Mesenchymal stem cell (in vitro differentiated cells and primary cell): ENCODE results near the gene TRAF2.

Experiments
- DNase-seq: peaks from one replicate; pipeline ENCODE4 v3.0.0-alpha.2; 2013
- H2AFZ ChIP-seq: one replicate; pipeline ENCODE4 v1.6.1; 2013; ENCODE audit warnings: low read depth, mild to moderate bottlenecking, control low read depth, inconsistent platforms, low read length, moderate library complexity
- H2AK5ac ChIP-seq: 2 replicates; pipeline ENCODE4 v1.6.1; 2013; ENCODE audit warnings: low read length, moderate library complexity, mild to moderate bottlenecking, inconsistent platforms; ENCODE audit not compliant: severe bottlenecking
- H2BK120ac ChIP-seq: one replicate; pipeline ENCODE4 v1.6.1; 2013; ENCODE audit warnings: low read depth, mild to moderate bottlenecking, inconsistent platforms, low read length, moderate library complexity
- H2BK12ac ChIP-seq, 2 experiments: one replicate each; pipeline ENCODE4 v1.6.1; 2013; ENCODE audit warnings: inconsistent platforms in 2 of 2, low read length in 2 of 2, mild to moderate bottlenecking in 2 of 2, moderate library complexity in 2 of 2, control low read depth in 1 of 2
- H2BK15ac ChIP-seq: one replicate; pipeline ENCODE4 v1.6.1; 2013; ENCODE audit warnings: mild to moderate bottlenecking, low read depth, inconsistent platforms; ENCODE audit not compliant: poor library complexity, severe bottlenecking
- H2BK5ac ChIP-seq: 2 replicates; pipeline ENCODE4 v1.6.1; 2013; ENCODE audit warnings: low read depth, mild to moderate bottlenecking, low read length, control low read depth, inconsistent platforms; ENCODE audit not compliant: poor library complexity, severe bottlenecking
- H3K14ac ChIP-seq, 2 experiments: one replicate each; pipeline ENCODE4 v1.6.1; 2013; ENCODE audit warnings: inconsistent platforms in 2 of 2, low read length in 2 of 2, control low read depth in 1 of 2, mild to moderate bottlenecking in 1 of 2, moderate library complexity in 1 of 2
- H3K18ac ChIP-seq, 2 experiments: one replicate each; pipeline ENCODE4 v1.6.1; 2013; ENCODE audit warnings: inconsistent platforms in 2 of 2, low read length in 2 of 2, control low read depth in 1 of 2, low read depth in 1 of 2, mild to moderate bottlenecking in 1 of 2
- H3K23ac ChIP-seq, 2 experiments: one replicate each; pipeline ENCODE4 v1.6.1; 2013; ENCODE audit warnings: inconsistent platforms in 2 of 2, low read length in 2 of 2, mild to moderate bottlenecking in 2 of 2, moderate library complexity in 2 of 2, control low read depth in 1 of 2
- H3K27ac ChIP-seq: 2 replicates; pipeline ENCODE4 v1.5.1; 2013; ENCODE audit warnings: mild to moderate bottlenecking, moderate library complexity, low read length, control low read depth, inconsistent platforms; ENCODE audit not compliant: poor library complexity, severe bottlenecking
- H3K27me3 ChIP-seq, 2 experiments: 2 replicates each; pipeline versions ENCODE4 v1.6.1 to v1.7.0; 2013; ENCODE audit warnings: low read length in 2 of 2, mild to moderate bottlenecking in 2 of 2, moderate library complexity in 2 of 2, control low read depth in 1 of 2, inconsistent platforms in 1 of 2; ENCODE audit not compliant: control insufficient read depth in 1 of 2, insufficient read depth in 1 of 2
- H3K36me3 ChIP-seq, 2 experiments: 2 replicates each; pipeline versions ENCODE4 v1.6.1 to v1.7.0; 2013; ENCODE audit warnings: low read length in 2 of 2, control low read depth in 1 of 2, inconsistent platforms in 1 of 2, low read depth in 1 of 2, mild to moderate bottlenecking in 1 of 2; ENCODE audit not compliant: insufficient read depth in 2 of 2, control insufficient read depth in 1 of 2
- H3K4ac ChIP-seq, 2 experiments: one replicate each; pipeline ENCODE4 v1.6.1; 2013; ENCODE audit warnings: inconsistent platforms in 2 of 2, low read length in 2 of 2, mild to moderate bottlenecking in 2 of 2, moderate library complexity in 2 of 2, control low read depth in 1 of 2, low read depth in 1 of 2
- H3K4me1 ChIP-seq: 2 replicates; pipeline ENCODE4 v1.6.1; 2013; ENCODE audit warnings: low read depth, low read length, control low read depth; ENCODE audit not compliant: control insufficient read depth, insufficient read depth
- H3K4me2 ChIP-seq: 2 replicates; pipeline ENCODE4 v1.6.1; 2013; ENCODE audit warnings: low read length, mild to moderate bottlenecking, inconsistent platforms; ENCODE audit not compliant: poor library complexity, severe bottlenecking
- H3K4me3 ChIP-seq, 2 experiments: 2 replicates each; pipeline versions ENCODE4 v1.5.1 to v1.7.0; 2013; ENCODE audit warnings: low read length in 2 of 2, mild to moderate bottlenecking in 2 of 2, control low read depth in 1 of 2, low read depth in 1 of 2; ENCODE audit not compliant: insufficient read depth in 1 of 2
- H3K79me1 ChIP-seq: replicated peaks from 2 replicates; pipeline ENCODE4 v1.6.1; 2013; ENCODE audit warnings: mild to moderate bottlenecking, control low read depth, low read length, inconsistent platforms; ENCODE audit not compliant: poor library complexity, severe bottlenecking
- H3K9ac ChIP-seq: 2 replicates; pipeline ENCODE4 v1.7.0; 2013; ENCODE audit warnings: mild to moderate bottlenecking, low read length, moderate library complexity
- H3K9me3 ChIP-seq: 2 replicates; pipeline ENCODE4 v1.7.0; 2013; ENCODE audit warnings: mild to moderate bottlenecking, low read length; ENCODE audit not compliant: control insufficient read depth
- H4K8ac ChIP-seq: one replicate; pipeline ENCODE4 v1.6.1; 2013; ENCODE audit warnings: inconsistent platforms, mild to moderate bottlenecking, low read length, moderate library complexity
- H4K91ac ChIP-seq: one replicate; pipeline ENCODE4 v1.6.1; 2013; ENCODE audit warnings: mild to moderate bottlenecking, low read length, inconsistent platforms
- WGBS: methylation state at CpG from one replicate; pipeline ENCODE4 v1.1.7; 2013; ENCODE audit warnings: mixed read lengths; 5-methylcytosine and 5-hydroxymethylcytosine counted together

The TRAF2 gene

DNA sequence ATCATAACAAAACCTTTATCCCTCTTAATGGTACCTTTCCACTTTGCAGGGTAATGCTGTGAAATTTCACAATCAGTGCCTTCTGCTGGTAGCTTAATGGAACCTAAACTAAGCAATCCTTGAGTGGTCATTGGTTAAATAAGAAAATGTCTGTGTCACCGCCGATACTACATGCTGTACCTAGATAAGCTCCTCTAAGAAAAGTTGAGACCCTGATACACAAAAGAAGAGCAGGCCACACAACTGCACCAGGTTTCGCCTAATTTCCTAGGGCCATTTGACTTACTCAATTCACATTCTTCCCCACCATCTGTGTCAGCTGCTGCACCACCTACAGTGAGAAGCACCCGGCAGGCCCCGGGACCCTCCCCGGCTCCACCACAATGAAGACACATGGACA is 11.2 kb upstream of the TRAF2 start:
- Histone ChIP-seq H3K79me1 (no peaks in the 10 kb centered on the region), H3K4me2 (no peak overlapping the region), H3K4me3 (no peak overlapping the region), H3K9me3 (no peaks in the 10 kb centered on the region), H3K23ac (no peak overlapping the region), H3K14ac (no peak overlapping the region), H3K18ac (no peak overlapping the region), H3K27ac (no peak overlapping the region), H2BK12ac (no peak overlapping the region), H4K8ac (no peak overlapping the region), H3K9ac (no peak overlapping the region), H3K27me3 (peaks cover 0 to 4% of the 10 kb centered on the region in 2 experiments), H2AFZ (no peak overlapping the region), H2BK5ac (no peak overlapping the region), H2BK15ac (no peak overlapping the region), H3K4me1 (no peaks in the 10 kb centered on the region), H3K4ac (no peak overlapping the region), H3K36me3 (no peaks in the 10 kb centered on the region), H2AK5ac (no peak overlapping the region), H4K91ac (no peak overlapping the region), H2BK120ac (no peak overlapping the region)
- DNase-seq: no peak
- 96% methylated on average over 6 of the region's 6 CpGs for WGBS

DNA sequence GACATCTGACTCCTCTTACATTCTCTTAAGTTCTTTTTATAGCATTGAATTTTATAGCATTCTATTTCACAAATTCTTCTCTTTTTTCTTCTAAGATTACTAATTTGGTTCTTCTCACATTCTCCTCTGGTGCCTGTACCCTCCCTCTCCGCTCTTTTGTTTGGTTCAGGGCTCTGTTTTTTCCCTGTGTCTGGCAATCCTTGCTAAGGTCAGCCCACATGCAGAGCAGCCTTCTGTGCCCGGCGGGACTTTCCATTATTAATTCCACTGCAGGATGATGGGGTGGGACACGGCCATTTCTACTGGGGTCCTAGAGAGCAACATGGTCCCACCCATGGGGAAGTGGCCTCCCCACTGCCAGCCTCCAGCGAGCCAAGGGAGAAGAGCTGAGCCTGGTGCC is 9.8 kb upstream of the TRAF2 start:
- no peak overlapping the region for H3K4ac ChIP-seq

DNA sequence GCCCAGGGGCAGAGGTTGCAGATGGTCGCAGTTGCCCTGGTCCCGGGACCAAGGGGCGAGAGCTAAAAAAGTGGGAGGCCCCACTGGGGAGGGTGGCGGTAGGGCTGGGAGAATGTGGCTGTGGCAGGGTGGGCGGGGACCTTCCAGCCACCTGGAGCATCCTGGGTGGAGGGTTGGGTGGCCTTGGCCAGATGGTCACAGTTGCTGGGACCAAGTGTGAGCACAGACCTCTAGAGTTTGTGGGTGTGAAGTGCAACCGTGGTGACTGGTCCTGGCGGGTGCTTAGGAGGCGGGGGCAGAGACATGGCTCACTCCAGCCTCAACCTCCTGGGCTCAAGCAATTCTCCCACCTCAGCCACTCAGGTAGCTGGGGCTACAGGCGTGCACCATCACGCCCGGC is 5.7 kb upstream of the TRAF2 start:
- H3K4ac ChIP-seq: no peak overlapping the region
- H4K8ac ChIP-seq: no peak overlapping the region
- WGBS: 87% methylated on average over 11 of the region's 11 CpGs

More for the DNA sequence above, 9.8 kb upstream of the TRAF2 start:
- H3K4me1 ChIP-seq: peaks cover 2% of the 10 kb centered on the region
- H2BK120ac ChIP-seq: no peak overlapping the region
- peaks cover 0 to 4% of the 10 kb centered on the region in 2 experiments for H3K27me3 ChIP-seq
- H3K18ac ChIP-seq: no peak overlapping the region
- no peak for DNase-seq
- no peak overlapping the region for H2BK12ac ChIP-seq
- no peak overlapping the region for H2AFZ ChIP-seq
- H3K23ac ChIP-seq: no peak overlapping the region
- H3K79me1 ChIP-seq: no peaks in the 10 kb centered on the region
- no peak overlapping the region for H2BK15ac ChIP-seq
- H3K9ac ChIP-seq: no peak overlapping the region
- H3K27ac ChIP-seq: no peak overlapping the region
- no peak overlapping the region for H4K8ac ChIP-seq
- 89% methylated on average over 5 of the region's 5 CpGs for WGBS
- no peak overlapping the region for H3K4me3 ChIP-seq
- H2BK5ac ChIP-seq: no peak overlapping the region
- H2AK5ac ChIP-seq: no peak overlapping the region
- no peak overlapping the region for H4K91ac ChIP-seq
- H3K4me2 ChIP-seq: no peak overlapping the region
- H3K9me3 ChIP-seq: no peaks in the 10 kb centered on the region
- H3K14ac ChIP-seq: no peak overlapping the region
- no peaks in the 10 kb centered on the region for H3K36me3 ChIP-seq

DNA sequence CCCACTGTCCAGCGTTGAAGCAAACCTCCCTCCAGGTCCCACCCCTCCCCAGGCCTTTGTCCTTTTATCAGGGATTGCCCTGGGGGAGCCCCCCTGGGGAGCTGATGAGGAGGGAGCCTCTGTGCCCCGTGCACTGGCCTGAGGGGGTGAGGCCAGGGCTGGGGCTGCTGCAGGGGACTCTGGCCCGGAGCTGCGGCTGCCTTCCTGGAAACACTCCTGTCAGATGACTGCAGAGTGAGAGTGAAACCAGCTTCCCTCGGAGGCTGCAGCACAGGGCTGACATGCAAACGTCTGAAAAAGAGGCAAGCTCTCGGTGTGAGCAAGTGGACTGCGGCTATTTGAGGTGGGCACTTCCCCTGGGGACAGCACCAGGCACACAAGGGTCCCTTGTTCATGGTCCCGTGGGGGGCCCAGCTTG is 4.6 kb upstream of the TRAF2 start:
- DNase-seq: peak; percentile 84
- peaks cover 0 to 1% of the 10 kb centered on the region in 2 experiments for H3K27me3 ChIP-seq
- peak overlapping the region in 1 of 2 experiments; percentile 74 for H3K4me3 ChIP-seq
- WGBS: 20% methylated on average over 9 of the region's 9 CpGs
- no peak overlapping the region for H2BK15ac ChIP-seq
- H3K14ac ChIP-seq: peak overlapping the region in 1 of 2 experiments; percentile 96
- H3K4ac ChIP-seq: peak overlapping the region; percentile 16 to 94
- peaks cover 31% of the 10 kb centered on the region for H3K4me1 ChIP-seq
- H2AK5ac ChIP-seq: no peak overlapping the region
- H3K79me1 ChIP-seq: peaks cover 5% of the 10 kb centered on the region
- peak overlapping the region; percentile 29 for H2BK120ac ChIP-seq
- H3K18ac ChIP-seq: peak overlapping the region; percentile 26 to 99
- H4K8ac ChIP-seq: peak overlapping the region; percentile 98
- no peak overlapping the region for H2BK5ac ChIP-seq
- H4K91ac ChIP-seq: peak overlapping the region; percentile 96
- H3K9me3 ChIP-seq: no peaks in the 10 kb centered on the region
- peak overlapping the region; percentile 60 for H2AFZ ChIP-seq
- peak overlapping the region; percentile 79 for H3K9ac ChIP-seq
- peak overlapping the region; percentile 18 to 99 for H2BK12ac ChIP-seq
- H3K36me3 ChIP-seq: no peaks in the 10 kb centered on the region
- H3K27ac ChIP-seq: no peak overlapping the region
- H3K4me2 ChIP-seq: no peak overlapping the region
- no peak overlapping the region for H3K23ac ChIP-seq

More for the DNA sequence above, 5.7 kb upstream of the TRAF2 start:
- no peak overlapping the region for H3K4me3 ChIP-seq
- peaks cover 26% of the 10 kb centered on the region for H3K4me1 ChIP-seq
- no peak overlapping the region for H2BK5ac ChIP-seq
- H3K9me3 ChIP-seq: no peaks in the 10 kb centered on the region
- no peak overlapping the region for H3K18ac ChIP-seq
- no peak overlapping the region for H3K9ac ChIP-seq
- H3K27ac ChIP-seq: no peak overlapping the region
- H2AK5ac ChIP-seq: no peak overlapping the region
- no peak overlapping the region for H2AFZ ChIP-seq
- H4K91ac ChIP-seq: peak overlapping the region; percentile 8
- peaks cover 0 to 4% of the 10 kb centered on the region in 2 experiments for H3K27me3 ChIP-seq
- H3K23ac ChIP-seq: no peak overlapping the region
- no peak overlapping the region for H2BK120ac ChIP-seq
- H2BK12ac ChIP-seq: peak overlapping the region in 1 of 2 experiments; percentile 59
- no peak overlapping the region for H3K4me2 ChIP-seq
- H3K79me1 ChIP-seq: peaks cover under 1% of the 10 kb centered on the region
- no peaks in the 10 kb centered on the region for H3K36me3 ChIP-seq
- no peak overlapping the region for H3K14ac ChIP-seq
- H2BK15ac ChIP-seq: no peak overlapping the region
- DNase-seq: no peak
